Measurements from ENCODE around the gene KRTAP10-1.

- TF ChIP-seq CTCF (IDR thresholded peaks at IDR 0.05) (no peak), EZH2 (IDR thresholded peaks at IDR 0.05) (no peak), EZH2phosphoT487 (IDR thresholded peaks at IDR 0.05) (no peak)
Measured at GRCh38 chr21:44571844-44572782, 32.1 kb upstream of the KRTAP10-1 start.

Data from neural progenitor cell (in vitro differentiated cells).